GM18868 (cell line): ENCODE data around the gene CTF1.

Source experiments
- ATAC-seq: cut with Tn5 transposase; IDR thresholded peaks from one replicate; pipeline ENCODE4 v1.9.1; 2021; ENCODE audit warnings: mild to moderate bottlenecking, moderate library complexity; ENCODE audit not compliant: unreplicated experiment

The CTF1 gene

DNA sequence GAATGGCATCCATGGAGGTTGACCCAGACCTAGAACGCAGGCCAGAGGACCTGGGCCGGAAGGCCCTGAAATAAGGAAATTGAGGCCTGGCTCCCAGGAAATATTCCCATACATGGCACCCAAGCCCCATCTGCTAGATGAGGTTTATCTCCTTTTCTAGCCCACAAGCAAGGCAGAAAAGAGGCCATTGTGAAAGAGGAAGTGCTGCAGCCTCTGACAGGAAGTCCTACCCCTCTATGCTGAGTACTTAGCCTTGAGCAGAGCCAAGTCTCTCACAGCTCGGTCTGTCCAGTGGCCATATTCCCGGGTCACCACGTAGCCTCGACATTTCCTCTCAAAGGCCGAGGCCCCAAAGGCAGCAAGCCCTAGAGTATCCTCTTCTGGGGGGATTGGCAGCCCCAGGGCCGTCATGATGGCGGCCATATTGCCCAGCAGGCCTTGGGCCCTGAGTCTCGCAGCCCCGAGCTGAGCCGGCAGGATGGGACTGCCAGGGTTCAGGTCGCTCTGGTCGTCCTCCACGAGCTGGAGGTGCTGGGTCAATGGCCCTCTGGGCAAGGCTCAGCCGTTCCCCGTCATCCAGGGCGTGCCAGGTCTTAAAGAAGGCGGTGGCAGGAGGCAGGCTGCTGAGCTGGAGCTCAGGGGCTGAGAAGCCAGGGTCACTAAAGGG, 7.8 kb downstream of the CTF1 start:
- no peak for ATAC-seq

DNA sequence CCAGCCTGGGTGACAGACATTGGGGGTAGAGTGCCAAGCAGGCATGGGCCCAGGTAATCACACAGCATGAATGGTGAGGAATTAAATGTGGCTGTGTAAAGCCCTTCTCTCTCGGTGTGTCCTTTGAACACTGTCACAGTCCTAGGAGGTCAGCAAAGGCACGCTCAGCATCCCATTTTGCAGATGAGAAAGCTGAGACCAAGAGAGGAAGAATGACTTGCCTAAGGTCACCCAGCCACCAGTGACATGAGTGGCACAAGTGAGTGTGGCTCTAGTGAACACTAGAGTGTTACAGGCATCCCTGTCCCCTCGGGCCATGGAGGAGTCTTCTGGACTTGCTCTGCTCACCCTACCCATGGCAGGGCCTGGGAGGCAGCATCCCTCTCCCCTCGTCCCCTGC, 10.7 kb downstream of the CTF1 start:
- ATAC-seq = no peak

DNA sequence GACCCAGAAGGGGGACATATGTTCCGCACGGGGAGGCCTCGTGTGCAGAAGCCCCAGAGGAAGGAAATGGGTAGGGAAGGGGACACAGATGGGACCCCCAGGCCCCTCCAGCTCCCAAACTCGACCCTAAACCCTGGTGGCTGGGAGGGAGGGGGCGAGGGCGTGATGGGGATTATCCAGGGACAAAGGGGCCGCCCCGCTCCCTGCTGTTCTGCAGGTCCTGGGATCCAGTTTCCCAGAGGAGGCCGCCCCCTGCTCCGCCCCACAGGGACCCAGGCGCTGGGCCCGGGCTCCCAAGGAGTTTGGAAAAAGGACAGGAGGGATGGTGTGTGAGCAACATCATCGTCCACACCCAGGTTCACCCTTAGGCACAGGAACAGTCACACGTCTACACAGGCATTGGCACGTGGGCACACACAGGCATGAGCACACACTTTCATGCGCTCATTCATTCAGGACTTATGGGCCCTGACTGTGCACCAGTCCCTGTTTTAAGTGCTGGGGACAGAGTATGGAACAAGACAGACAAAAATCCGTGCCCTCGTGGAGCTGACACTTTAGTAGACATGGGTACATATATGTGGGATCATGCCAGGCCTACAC, 14.1 kb downstream of the CTF1 start:
- no peak for ATAC-seq

DNA sequence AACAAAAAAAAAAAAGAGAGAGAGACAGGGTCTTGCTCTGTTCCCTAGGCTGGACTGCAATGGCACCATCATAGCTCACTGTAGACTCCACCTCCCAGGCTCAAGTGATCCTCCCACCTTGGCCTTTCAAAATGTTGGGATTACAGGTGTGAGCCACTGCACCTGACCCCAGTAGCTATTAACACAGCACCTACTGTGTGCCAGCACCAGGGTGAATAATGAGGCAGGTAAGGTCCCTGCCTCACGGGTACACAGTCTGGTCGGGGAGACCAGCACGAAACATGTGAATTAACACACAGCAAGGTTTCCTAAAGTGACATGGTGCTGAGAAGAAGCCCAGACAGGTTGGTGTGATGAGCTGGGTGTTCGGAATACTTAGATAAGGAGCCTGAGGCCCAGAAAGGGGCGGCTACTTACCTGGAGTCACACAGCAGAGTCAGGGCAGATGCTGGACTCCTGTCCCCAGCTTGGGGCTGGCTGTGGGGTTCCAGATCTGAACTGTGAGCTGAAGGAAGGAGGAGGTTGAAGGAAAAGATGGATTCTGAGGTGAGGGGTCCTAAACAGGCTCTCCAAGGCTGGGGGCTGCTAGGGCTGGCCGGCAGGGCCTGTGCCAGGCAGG, 16.5 kb downstream of the CTF1 start:
- ATAC-seq = no peak

- no peak for ATAC-seq
Observed at GRCh38 chr16:30914830-30915229, 18.4 kb downstream of the CTF1 start.

- no peak for ATAC-seq
Observed at GRCh38 chr16:30918614-30919013, 22.2 kb downstream of the CTF1 start.

DNA sequence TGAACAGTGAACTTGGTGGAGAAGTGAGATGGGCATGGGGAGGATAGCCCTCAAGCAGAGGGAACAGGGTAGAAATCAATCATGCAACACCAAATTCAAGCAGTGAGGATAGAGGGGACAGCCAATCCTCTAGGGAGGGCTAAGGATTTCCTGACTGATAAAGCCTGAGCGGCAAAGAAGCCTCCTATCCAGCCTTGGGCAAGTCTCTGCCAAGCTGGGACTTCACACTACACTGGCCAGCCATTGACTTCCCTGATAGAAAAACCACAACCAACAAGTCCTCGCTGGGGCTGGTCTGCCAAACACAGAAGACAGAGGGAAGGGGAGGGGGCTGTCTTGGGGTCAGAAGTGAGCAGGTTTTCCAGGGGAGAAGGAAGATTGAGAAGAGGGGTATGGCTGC, 24.5 kb downstream of the CTF1 start:
- ATAC-seq = no peak

DNA sequence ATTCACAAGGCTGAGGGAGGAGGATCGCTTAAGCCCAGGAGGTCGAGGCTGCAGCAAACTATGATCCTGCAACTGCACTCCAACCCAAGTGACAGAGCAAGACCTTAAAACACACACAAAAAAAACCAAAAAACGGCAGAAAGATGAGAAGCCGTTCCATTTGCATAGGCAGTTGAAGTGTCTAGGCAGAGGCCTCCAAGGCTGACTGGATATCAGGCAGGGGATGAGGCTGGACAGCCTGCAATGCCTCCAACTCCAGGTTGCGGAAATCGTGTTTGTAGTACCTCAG, 25.0 kb downstream of the CTF1 start:
- no peak for ATAC-seq

- peak; percentile 0 for ATAC-seq
Observed at GRCh38 chr16:30921748-30922419, 25.5 kb downstream of the CTF1 start.

DNA sequence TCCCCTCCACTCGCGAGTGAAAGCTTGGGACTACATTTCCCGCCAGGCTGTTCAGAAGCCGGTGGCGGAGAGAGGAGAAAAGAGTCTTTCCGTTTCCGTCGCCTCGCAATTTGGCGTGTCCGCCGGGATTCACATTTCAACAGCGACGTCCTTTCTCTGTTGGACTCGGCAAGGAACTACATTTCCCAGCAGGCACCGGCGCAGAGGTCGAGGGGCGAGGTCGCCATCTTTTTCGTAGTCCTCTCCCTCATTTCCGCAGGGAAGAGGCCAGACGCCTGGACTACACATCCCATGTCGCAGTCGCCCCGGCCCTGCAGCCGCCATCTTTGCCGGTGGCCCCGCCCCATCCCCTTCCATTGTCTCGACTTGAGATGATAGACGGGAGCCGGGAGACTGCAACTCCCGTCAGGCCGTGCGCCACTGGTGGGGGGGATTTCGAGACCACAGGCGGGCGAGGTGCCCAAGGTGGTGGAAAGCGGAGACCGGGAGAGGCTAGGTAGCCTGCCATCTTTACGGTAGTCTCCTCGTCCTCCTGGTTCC, 26.1 kb downstream of the CTF1 start:
- peak; percentile 74 for ATAC-seq

- peak; percentile 54 for ATAC-seq
Observed at GRCh38 chr16:30922960-30923535, 26.6 kb downstream of the CTF1 start.

DNA sequence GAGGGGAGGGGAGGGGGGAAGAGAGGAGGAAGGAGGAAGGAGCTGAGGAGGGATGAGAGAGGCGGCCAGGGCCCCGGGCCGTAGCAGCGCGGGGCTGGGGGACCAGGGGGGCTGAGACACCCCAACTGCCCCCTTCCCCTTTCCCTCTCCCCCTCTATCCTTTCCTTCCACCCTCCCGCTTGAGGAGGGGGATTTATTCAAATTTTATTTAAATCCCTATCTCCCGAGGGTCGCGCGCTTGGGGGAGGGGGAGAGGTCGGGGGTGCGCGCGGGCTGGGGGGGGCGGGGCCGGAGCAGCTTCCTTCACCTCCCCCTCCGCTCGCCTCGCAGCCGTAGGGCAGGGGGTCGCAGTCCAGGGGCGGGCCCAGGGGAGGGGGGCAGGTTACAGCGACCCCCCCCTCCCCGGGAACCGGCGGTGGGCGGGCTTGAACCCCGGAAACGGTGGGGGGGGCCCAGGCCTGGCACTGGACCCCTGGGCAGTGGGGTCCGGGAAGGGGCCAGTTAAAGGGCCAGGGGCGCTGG, 27.2 kb downstream of the CTF1 start, which contains the start of gene FBXL19:
Gene FBXL19 (plus strand): TSS at position 19 of the 522 bp plus-strand sequence. CDS start 2,183 bp downstream, outside the sequence.
- ATAC-seq = no peak

- ATAC-seq = no peak
Observed at GRCh38 chr16:30924076-30924912, 27.9 kb downstream of the CTF1 start.

GRCh38 chr16:30924913-30925631, 28.7 kb downstream of the CTF1 start:
- no peak for ATAC-seq

DNA sequence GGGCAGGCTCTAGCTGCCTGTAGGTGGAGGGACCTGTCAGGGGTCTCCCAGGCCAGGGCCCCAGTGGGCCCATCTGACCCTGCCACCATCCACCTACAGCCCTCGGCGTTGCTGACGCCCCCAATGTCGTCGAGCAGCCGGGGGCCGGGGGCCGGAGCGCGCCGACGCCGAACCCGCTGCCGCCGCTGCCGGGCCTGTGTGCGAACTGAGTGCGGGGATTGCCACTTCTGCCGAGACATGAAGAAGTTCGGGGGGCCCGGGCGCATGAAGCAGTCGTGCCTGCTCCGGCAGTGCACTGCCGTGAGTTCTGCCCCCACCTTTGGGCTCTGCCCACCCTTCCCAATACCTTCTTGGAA, 29.2 kb downstream of the CTF1 start:
- no peak for ATAC-seq

DNA sequence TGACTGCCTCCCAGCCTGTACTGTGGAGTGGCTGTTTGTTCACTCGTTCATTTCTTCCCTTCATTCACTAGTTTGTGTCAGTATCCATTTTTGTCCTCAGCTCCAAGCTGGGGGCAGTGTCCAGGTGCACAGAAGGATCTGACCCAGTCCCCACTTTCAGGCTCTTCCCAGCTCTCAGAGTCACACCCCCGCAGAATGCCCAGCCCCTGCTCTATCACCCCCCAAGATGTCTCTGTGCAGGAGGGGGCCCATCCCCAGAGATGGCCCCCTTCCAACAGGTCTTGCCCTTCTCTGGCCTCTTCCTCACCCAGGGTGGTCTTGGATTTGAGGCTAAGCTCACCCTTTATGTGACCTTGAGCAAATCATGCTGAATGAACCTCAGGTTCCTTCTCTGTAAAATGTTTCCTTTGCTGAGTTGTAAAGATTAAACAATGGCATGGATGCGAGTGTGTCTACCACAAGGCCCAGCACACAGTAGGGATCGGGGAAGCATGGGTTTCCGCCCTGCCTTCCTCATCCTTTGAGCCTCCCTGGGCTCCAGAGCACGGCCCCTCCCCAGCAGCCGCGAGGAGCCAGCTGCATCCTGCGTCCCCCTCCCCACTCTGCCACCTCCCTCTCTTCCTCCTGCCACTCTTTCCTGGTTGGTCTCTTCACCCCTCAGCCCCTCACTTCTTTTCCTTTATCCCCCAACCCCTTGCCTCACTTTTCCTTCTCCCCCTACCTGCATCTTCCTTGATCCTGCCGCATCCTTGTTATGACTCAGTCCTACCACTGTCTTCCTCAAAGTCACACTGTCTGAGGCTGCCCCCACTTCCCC, 29.8 kb downstream of the CTF1 start:
- no peak for ATAC-seq

- ATAC-seq = no peak
Observed at GRCh38 chr16:30926937-30927788, 30.7 kb downstream of the CTF1 start.
